ENCODE results near the gene PI4K2B. TPM values are rescaled to one million over a fixed set of nuclear protein-coding genes. Genes with fewer than 3 reads are reported as not detected.

The PI4K2B gene
- total and polyA plus RNA-seq, 2 of the 8 experiments (the other 6 are each of a cell fraction or from before 2014, with no cell fraction given), result 3.0 to 16.2 TPM

DNA sequence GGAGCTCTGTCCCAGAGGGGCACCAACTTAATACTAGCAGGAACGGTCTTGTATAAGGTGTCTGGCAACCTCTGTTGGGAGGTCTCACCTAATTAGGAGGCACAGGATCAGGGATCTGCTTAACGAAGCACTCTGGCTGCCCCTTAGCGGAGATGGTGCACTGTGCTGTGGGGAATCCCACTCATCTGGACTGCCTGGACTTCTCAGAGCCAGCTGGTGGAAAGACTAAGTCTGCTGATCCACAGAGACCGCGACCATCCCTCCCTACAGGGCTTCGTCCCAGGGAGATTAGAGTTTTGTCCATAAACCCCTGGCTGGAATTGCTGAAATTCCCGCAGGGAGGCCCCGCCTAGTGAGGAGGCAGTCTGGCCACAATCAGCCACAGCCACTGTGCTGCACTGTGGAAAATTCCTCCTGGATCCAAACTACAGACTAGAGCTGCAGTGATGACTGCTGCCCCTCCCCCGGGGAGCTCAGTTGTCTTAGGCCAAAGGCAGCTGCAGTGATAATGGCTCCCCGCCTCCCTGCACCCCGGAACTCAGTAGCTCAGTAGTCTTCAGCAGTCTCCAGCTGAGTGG, 56.7 kb downstream of the PI4K2B start:
- 90% methylated on average over 11 of the region's 11 CpGs; no CpG with 5 or more reads in 1 of the 2 experiments for WGBS, 2 experiments (ENCODE audit: extremely low coverage in 1 of 2, insufficient coverage in 1 of 2, insufficient read length in 1 of 2, insufficient replicate concordance in 2 of 2, low coverage in 1 of 2, low lambda C conversion rate in 2 of 2, missing lambda C conversion rate in 1 of 2)
- Histone ChIP-seq H3K27me3 (replicated peaks in 1 of 4; ENCODE audit: control insufficient read depth in 3 of 4, extremely low read depth in 1 of 4, insufficient read depth in 3 of 4, low read length in 3 of 4) (no peaks in the 10 kb centered on the region), H3K79me2 (ENCODE audit: control insufficient read depth in 1 of 2, insufficient read depth in 2 of 2, low read length in 2 of 2) (no peaks in the 10 kb centered on the region), H3K4me3 (ENCODE audit: extremely low read depth in 1 of 4, insufficient read depth in 2 of 4, low read depth in 3 of 4, low read length in 4 of 4) (no peak overlapping the region), H2BK5ac (ENCODE audit: low read depth, low read length) (no peak overlapping the region), H4K91ac (replicated peaks; ENCODE audit: insufficient read length, low read length) (no peak overlapping the region), H2BK15ac (ENCODE audit: low read length) (no peak overlapping the region), H3K14ac (ENCODE audit: insufficient read length) (no peak overlapping the region), H2BK20ac (ENCODE audit: low read length) (no peak overlapping the region), H3K23me2 (ENCODE audit: low read depth, low read length) (no peaks in the 10 kb centered on the region), H2BK120ac (replicated peaks; ENCODE audit: low read depth, low read length) (no peak overlapping the region), H3K23ac (ENCODE audit: insufficient read length) (no peak overlapping the region), H2AFZ (ENCODE audit: low read length) (peak overlapping the region; percentile 67; the same call in 1 of the 2 replicates), H4K5ac (ENCODE audit: insufficient read length, low read depth, low read length) (no peak overlapping the region), H4K8ac (ENCODE audit: extremely low read depth, insufficient read depth, low read length) (no peak overlapping the region), H3K18ac (ENCODE audit: extremely low read depth, low read length) (no peak overlapping the region), H3K4me1 (replicated peaks in 1 of 4; ENCODE audit: control insufficient read depth in 3 of 4, insufficient read depth in 4 of 4, low read length in 3 of 4) (peaks cover 0 to 3% (median 0%) of the 10 kb centered on the region in 4 experiments; a peak in 2 of 7 replicates), H3K9ac (replicated peaks in 1 of 4; ENCODE audit: extremely low read depth in 1 of 4, low read depth in 3 of 4, low read length in 3 of 4) (no peak overlapping the region), H3K56ac (replicated peaks; ENCODE audit: insufficient read length, low read depth, low read length) (no peak overlapping the region), H2BK12ac (ENCODE audit: low read depth, low read length) (no peak overlapping the region), H3K4me2 (ENCODE audit: insufficient read depth in 1 of 2, low read depth in 2 of 2, low read length in 2 of 2) (no peak overlapping the region), H2AK5ac (ENCODE audit: low read depth, low read length) (no peak overlapping the region), H3K27ac (ENCODE audit: low read depth, low read length) (no peak overlapping the region), H3K79me1 (ENCODE audit: low read depth, low read length) (no peaks in the 10 kb centered on the region), H3K36me3 (ENCODE audit: control insufficient read depth in 2 of 4, insufficient read depth in 4 of 4, low read length in 3 of 4) (no peaks in the 10 kb centered on the region), H4K20me1 (replicated peaks in 1 of 2; ENCODE audit: control insufficient read depth in 1 of 2, insufficient read depth in 2 of 2, low read length in 2 of 2) (no peaks in the 10 kb centered on the region), H3K9me3 (ENCODE audit: insufficient read depth in 2 of 2, low read depth in 1 of 2, low read length in 1 of 2) (no peaks in the 10 kb centered on the region), H3K4ac (replicated peaks; ENCODE audit: insufficient read length, low read depth, low read length) (no peak overlapping the region)
- no peak for DNase-seq (ENCODE audit: low read depth in 1 of 2, low spot score in 2 of 2)
- FAIRE-seq, result no peak
- CTCF ChIA-PET (ENCODE audit: partially characterized antibody), result interaction anchor here (1.3 to 3.2 kb wide), 3 partner anchors 10 to 111 kb away, joined by 5 to 15 read pairs (median 6); partner anchors contain the start of gene ZCCHC4
- POLR2A ChIA-PET (ENCODE audit: partially characterized antibody), result no interaction called here
- TF ChIP-seq TEAD4 (IDR thresholded peaks at IDR 0.05; ENCODE audit: low read depth, low read length), result 0 out of 2 replicates have a peak, but pooled peaks have one; percentile 10
- no peak for TF ChIP-seq HDAC2 (IDR thresholded peaks at IDR 0.05; ENCODE audit: borderline replicate concordance in 1 of 2, low read depth in 2 of 2, low read length in 2 of 2)

Measured in H1 (cell line).